NCI-H2107 treated with DMSO at 0.1 percent for 48 hours (cell line): ENCODE results near the gene CEP68.
"Not testable (repeated sequence)": the region's sequence is repeated elsewhere in the genome, so short reads cannot be mapped to it uniquely, and the experiment has no call there.

Experiments
- DNase-seq: peaks from one replicate; lab custom pipeline; 2025; ENCODE audit not compliant: unreplicated experiment; lab: John Stamatoyannopoulos, UW

CEP68 gene

GRCh38 chr2:65031341-65032018, 24.7 kb upstream of the CEP68 start:
- DNase-seq: peak; percentile 95

GRCh38 chr2:65032019-65032975, 23.9 kb upstream of the CEP68 start:
- peak; percentile 69 for DNase-seq

GRCh38 chr2:65033178-65033577, 23.0 kb upstream of the CEP68 start:
- DNase-seq: peak; percentile 57

- DNase-seq: not testable (repeated sequence)
Measured at GRCh38 chr2:65033667-65034066, 22.5 kb upstream of the CEP68 start.

- no peak for DNase-seq
Measured at GRCh38 chr2:65035351-65035943, 20.8 kb upstream of the CEP68 start.

GRCh38 chr2:65037178-65037577, 19.0 kb upstream of the CEP68 start:
- no peak for DNase-seq

- no peak for DNase-seq
Measured at GRCh38 chr2:65039640-65040039, 16.6 kb upstream of the CEP68 start.

GRCh38 chr2:65040400-65041261, 15.6 kb upstream of the CEP68 start:
- DNase-seq: peak; percentile 86

- DNase-seq: no peak
Measured at GRCh38 chr2:65043001-65043400, 13.2 kb upstream of the CEP68 start.

- DNase-seq: no peak
Measured at GRCh38 chr2:65044097-65044735, 12.0 kb upstream of the CEP68 start.

GRCh38 chr2:65045651-65046050, 10.6 kb upstream of the CEP68 start:
- no peak for DNase-seq

GRCh38 chr2:65046633-65047407, 9.4 kb upstream of the CEP68 start:
- no peak for DNase-seq

- DNase-seq: peak; percentile 77
Measured at GRCh38 chr2:65049010-65049639, 7.1 kb upstream of the CEP68 start.

- DNase-seq: no peak
Measured at GRCh38 chr2:65050931-65051330, 5.3 kb upstream of the CEP68 start.

- DNase-seq: no peak
Measured at GRCh38 chr2:65053199-65053598, 3.0 kb upstream of the CEP68 start.

GRCh38 chr2:65054749-65055421, 1.3 kb upstream of the CEP68 start:
- DNase-seq: no peak

- peak; percentile 71 for DNase-seq
Measured at GRCh38 chr2:65055422-65056214, 598 bp upstream of the CEP68 start.

GRCh38 chr2:65057054-65057375, 799 bp downstream of the CEP68 start:
- DNase-seq: no peak
